ENCODE data around the gene UBA6. TPM values are rescaled to one million over a fixed set of nuclear protein-coding genes. Genes with fewer than 3 reads are reported as not detected.

Gene UBA6
- total RNA-seq, 1 donor: 138 TPM

DNA sequence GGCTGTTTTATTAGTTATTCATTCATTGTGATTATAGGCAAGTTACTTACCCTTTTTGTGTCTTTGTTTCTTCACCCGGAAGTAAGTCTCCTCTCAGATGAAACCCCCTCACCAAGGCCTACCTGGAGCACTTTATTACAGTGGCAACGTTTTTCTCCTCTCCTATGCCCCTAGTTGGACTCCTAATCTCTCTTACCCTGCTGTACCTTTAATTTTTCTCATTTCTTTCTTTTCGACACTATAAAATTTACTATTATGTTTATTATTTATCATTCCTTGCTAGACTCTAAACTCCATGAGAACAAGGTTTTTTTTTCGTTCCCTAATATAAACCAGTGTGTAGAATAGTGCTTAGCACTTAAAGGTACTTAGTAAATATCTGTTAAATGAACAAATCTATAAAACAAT lies 124.9 kb downstream of the UBA6 start:
- no peak for DNase-seq (ENCODE audit: low read depth)
- H3K4me3 ChIP-seq (ENCODE audit: low read depth, low read length): no peak overlapping the region
- TF ChIP-seq, protein P1, sequence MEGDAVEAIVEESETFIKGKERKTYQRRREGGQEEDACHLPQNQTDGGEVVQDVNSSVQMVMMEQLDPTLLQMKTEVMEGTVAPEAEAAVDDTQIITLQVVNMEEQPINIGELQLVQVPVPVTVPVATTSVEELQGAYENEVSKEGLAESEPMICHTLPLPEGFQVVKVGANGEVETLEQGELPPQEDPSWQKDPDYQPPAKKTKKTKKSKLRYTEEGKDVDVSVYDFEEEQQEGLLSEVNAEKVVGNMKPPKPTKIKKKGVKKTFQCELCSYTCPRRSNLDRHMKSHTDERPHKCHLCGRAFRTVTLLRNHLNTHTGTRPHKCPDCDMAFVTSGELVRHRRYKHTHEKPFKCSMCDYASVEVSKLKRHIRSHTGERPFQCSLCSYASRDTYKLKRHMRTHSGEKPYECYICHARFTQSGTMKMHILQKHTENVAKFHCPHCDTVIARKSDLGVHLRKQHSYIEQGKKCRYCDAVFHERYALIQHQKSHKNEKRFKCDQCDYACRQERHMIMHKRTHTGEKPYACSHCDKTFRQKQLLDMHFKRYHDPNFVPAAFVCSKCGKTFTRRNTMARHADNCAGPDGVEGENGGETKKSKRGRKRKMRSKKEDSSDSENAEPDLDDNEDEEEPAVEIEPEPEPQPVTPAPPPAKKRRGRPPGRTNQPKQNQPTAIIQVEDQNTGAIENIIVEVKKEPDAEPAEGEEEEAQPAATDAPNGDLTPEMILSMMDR (IDR thresholded peaks at IDR 0.05; ENCODE audit: insufficient read depth, low read length): no peak

DNA sequence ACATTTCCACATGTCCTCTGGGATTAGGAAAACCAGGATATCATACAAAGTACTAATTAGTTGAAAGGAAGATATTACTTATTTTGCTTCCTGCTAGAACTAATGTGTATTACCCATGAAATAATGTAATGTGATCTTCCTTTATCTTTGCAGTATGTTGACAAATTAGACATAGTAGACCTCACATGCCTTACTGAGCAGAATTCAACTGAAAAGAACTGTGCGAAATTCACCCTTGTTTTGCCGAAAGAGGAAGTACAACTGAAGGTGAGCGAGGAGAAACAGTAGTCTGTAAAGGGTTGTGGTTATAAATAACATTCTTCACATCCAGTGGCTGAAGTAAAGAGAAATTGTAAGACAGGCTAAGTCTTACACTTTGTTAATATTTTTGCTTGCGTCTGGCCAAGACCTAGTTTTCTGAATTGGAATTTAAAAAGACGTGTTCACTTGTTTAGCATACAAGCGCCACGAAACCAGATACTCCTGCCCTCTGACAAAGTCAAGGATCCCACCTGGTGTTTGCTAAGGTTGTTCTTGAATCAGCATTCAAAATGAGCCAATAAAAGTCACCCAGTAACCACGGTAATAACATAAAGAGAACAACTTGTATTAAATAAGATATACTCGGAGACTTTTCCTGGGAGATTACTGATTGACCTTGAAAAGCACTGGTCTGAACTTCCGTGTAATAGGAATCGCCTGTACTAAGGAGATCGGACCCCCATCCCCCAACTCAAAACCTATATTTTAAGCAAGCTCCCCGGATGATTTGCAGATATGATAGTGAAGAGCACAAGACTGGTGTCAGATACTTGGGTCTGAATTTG lies 125.5 kb downstream of the UBA6 start:
- DNase-seq (ENCODE audit: low read depth): no peak
- no peak overlapping the region for H3K4me3 ChIP-seq (ENCODE audit: low read depth, low read length)
- TF ChIP-seq, protein P1 (IDR thresholded peaks at IDR 0.05; ENCODE audit: insufficient read depth, low read length): no peak

DNA sequence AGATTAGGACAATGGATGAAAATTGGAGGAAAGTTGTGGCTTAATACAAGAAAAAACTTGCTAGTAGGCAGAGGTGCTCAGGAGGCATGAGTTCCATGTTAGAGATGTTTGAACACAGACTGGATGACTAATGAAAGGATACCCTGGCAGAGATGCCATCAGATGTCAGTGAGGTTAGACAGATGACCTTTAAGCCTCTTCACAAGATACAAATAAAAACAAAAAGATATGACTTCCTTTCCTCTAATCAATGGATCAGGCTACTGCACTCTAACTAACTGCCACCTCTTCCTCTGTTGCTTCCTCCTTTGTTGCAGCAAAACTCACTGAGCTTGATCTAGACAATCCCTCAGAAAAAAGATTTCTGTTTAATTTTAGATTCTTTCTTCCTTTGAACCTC lies 127.8 kb downstream of the UBA6 start:
- no peak for DNase-seq (ENCODE audit: low read depth)
- TF ChIP-seq, protein P1 (IDR thresholded peaks at IDR 0.05; ENCODE audit: insufficient read depth, low read length): no peak
- no peak overlapping the region for H3K4me3 ChIP-seq (ENCODE audit: low read depth, low read length)

DNA sequence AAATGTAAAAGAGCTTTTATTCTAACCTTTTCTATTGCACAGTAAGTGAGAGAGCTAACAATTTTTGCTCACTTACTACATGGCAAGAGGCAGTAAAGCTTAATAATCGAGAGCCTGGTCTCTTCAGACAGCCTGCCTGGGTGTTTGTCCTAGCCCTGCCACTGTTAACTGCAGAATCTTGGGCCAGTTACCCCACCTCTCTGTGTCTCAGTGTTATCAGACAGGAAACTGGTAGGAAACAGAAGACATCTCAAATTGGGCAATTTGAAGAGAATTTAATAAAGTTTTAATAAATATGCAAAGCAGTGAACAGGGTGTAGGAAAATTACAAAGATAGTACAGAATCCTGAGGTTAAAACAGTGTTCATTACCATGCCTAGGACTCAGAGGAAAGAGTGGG lies 129.0 kb downstream of the UBA6 start:
- TF ChIP-seq, protein P1 (IDR thresholded peaks at IDR 0.05; ENCODE audit: insufficient read depth, low read length): no peak
- H3K4me3 ChIP-seq (ENCODE audit: low read depth, low read length): no peak overlapping the region
- DNase-seq (ENCODE audit: low read depth): no peak

DNA sequence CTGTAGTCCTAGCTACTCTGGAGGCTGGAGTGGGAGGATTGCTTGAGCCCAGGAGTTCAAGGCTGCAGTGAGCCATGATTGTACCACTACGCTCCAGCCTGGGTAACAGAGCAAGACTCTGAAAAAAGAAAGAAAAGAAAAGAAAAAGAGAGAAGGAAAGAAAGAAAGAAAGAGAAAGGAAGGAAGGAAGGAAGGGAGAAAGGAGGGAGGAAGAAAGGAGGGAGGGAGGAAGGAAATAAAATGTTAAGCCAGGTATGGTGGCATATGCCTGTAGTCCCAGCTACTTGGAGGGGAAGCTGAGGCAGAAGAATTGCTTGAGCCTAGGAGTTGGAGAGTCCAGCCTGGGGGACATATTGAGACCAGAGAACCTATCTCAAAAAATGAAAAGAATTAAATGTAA lies 130.4 kb downstream of the UBA6 start:
- TF ChIP-seq, protein P1 (IDR thresholded peaks at IDR 0.05; ENCODE audit: insufficient read depth, low read length): no peak
- no peak for DNase-seq (ENCODE audit: low read depth)

DNA sequence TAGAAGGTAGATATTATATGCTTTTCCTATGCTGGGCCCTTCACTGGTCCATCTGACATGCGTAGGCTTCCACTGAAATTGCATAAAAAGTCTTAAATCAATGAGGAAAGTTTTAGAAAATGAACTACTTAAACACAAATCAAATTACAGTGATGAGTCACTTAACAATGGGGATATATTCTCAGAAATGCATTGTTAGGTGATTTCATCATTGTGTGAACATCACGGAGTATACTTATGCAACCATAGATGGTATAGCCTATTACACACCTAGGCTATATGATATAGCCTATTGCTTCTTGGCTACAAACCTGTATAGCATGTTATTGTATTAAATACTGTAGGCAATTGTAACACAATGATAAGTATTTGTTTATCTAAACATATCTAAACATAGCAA lies 132.1 kb downstream of the UBA6 start:
- TF ChIP-seq, protein P1 (IDR thresholded peaks at IDR 0.05; ENCODE audit: insufficient read depth, low read length): no peak
- H3K4me3 ChIP-seq (ENCODE audit: low read depth, low read length): no peak overlapping the region
- DNase-seq (ENCODE audit: low read depth): no peak

More for the DNA sequence above, 130.4 kb downstream of the UBA6 start:
- H3K4me3 ChIP-seq (ENCODE audit: low read depth, low read length): no peak overlapping the region

Data from fibroblast of the aortic adventitia (primary cell).